SK-N-SH (cell line): ENCODE measurements around the gene RPAP3. TPM values are rescaled to one million over a fixed set of nuclear protein-coding genes. Genes with fewer than 3 reads are reported as not detected.

Experiments
- CTCF ChIA-PET: fragments of 300-600, 350-600 bp; formaldehyde crosslinking; extraction: SDS; loops from one replicate; lab custom pipeline; 2021; lab: Yijun Ruan, JAX
- POLR2A ChIA-PET: fragments of 350-600 bp; sonication (Branson Sonifier 250); formaldehyde crosslinking; extraction: SDS; loops from one replicate; lab custom pipeline; 2020; ENCODE audit warnings: antibody characterized with exemption, inconsistent platforms; lab: Yijun Ruan, JAX
- DNase-seq: peaks from one replicate; pipeline ENCODE4 v3.0.0; 2012
- H2AFZ ChIP-seq: fragments of 200-600 bp; sonication (generic); 2 replicates; pipeline ENCODE4 v1.8.1; 2016; ENCODE audit warnings: antibody characterized with exemption, mild to moderate bottlenecking, low read depth
- H3F3A ChIP-seq: fragments of 200-600 bp; sonication (generic); replicated peaks from 2 replicates; pipeline ENCODE3; 2016; ENCODE audit warnings: antibody characterized with exemption, mild to moderate bottlenecking; ENCODE audit not compliant: insufficient read depth
- H3K27ac ChIP-seq, 2 experiments: fragments of 200-500 bp in 1 of 2; fragments of 200-600 bp in 1 of 2; sonication (Bioruptor generic) in 1 of 2; sonication (generic), shearing (Covaris generic) in 1 of 2; 2 replicates each; pipeline versions ENCODE4 v1.5.1 to v1.6.1; 2014 to 2016; ENCODE audit warnings: low read depth in 2 of 2, inconsistent platforms in 1 of 2, low read length in 1 of 2, mild to moderate bottlenecking in 1 of 2, mixed read lengths in 1 of 2
- H3K27me3 ChIP-seq: fragments of 200-600 bp; sonication (generic), shearing (Covaris generic); 2 replicates; pipeline ENCODE4 v1.6.1; 2016; ENCODE audit warnings: mixed run types; ENCODE audit not compliant: insufficient read depth
- H3K36me3 ChIP-seq, 2 experiments: fragments of 200-500 bp in 1 of 2; fragments of 200-600 bp in 1 of 2; sonication (Bioruptor generic) in 1 of 2; sonication (generic) in 1 of 2; replicated peaks in 1 of 2; 2 replicates each; pipeline versions ENCODE3 to v1.5.1; 2014 to 2016; ENCODE audit warnings: low read length in 1 of 2, mild to moderate bottlenecking in 1 of 2; ENCODE audit not compliant: insufficient read depth in 2 of 2, control insufficient read depth in 1 of 2
- H3K4me1 ChIP-seq, 2 experiments: fragments of 200-500 bp in 1 of 2; fragments of 200-600 bp in 1 of 2; sonication (Bioruptor generic) in 1 of 2; sonication (generic), shearing (Covaris generic) in 1 of 2; 2 replicates each; pipeline versions ENCODE4 v1.5.1 to v1.6.1; 2014 to 2016; ENCODE audit warnings: low read depth in 1 of 2, low read length in 1 of 2, mixed run types in 1 of 2; ENCODE audit not compliant: insufficient read depth in 2 of 2, control insufficient read depth in 1 of 2
- H3K4me2 ChIP-seq: fragments of 200-600 bp; sonication (generic), shearing (Covaris generic); 2 replicates; pipeline ENCODE4 v1.6.1; 2017; ENCODE audit warnings: mixed run types
- H3K4me3 ChIP-seq, 2 experiments: fragments of 200-500 bp in 1 of 2; fragments of 200-600 bp in 1 of 2; sonication (Bioruptor generic) in 1 of 2; sonication (generic), shearing (Covaris generic) in 1 of 2; 2 replicates each; pipeline versions ENCODE4 v1.5.1 to v1.8.1; 2014 to 2016; ENCODE audit warnings: low read depth in 2 of 2, inconsistent platforms in 1 of 2, low read length in 1 of 2, mild to moderate bottlenecking in 1 of 2, mixed read lengths in 1 of 2, moderate library complexity in 1 of 2
- H3K79me2 ChIP-seq: fragments of 200-600 bp; sonication (generic); 2 replicates; pipeline ENCODE4 v1.8.1; 2017; ENCODE audit warnings: mild to moderate bottlenecking; ENCODE audit not compliant: insufficient read depth
- H3K9ac ChIP-seq: fragments of 200-600 bp; sonication (generic); 2 replicates; pipeline ENCODE4 v1.6.1; 2017; ENCODE audit warnings: mixed run types
- H3K9me2 ChIP-seq: fragments of 200-600 bp; sonication (generic); 2 replicates; pipeline ENCODE4 v1.6.1; 2017; ENCODE audit warnings: mixed run types
- H3K9me3 ChIP-seq: fragments of 200-600 bp; sonication (generic); 2 replicates; pipeline ENCODE4 v1.6.1; 2017; ENCODE audit warnings: mixed run types, mild to moderate bottlenecking, moderate library complexity
- H4K20me1 ChIP-seq: fragments of 200-600 bp; sonication (generic); 2 replicates; pipeline ENCODE4 v1.6.1; 2017; ENCODE audit warnings: mild to moderate bottlenecking, mixed run types; ENCODE audit not compliant: insufficient read depth
- ELF1 ChIP-seq: IDR thresholded peaks from 2 replicates; pipeline ENCODE4 v1.4.0; 2012
- EP300 ChIP-seq, 2 experiments: IDR thresholded peaks; 2 replicates each; pipeline versions ENCODE4 v1.4.0 to v1.6.1; 2012; ENCODE audit warnings: borderline replicate concordance in 1 of 2, low read depth in 1 of 2, low read length in 1 of 2
- FOXJ3 ChIP-seq: sonication (generic); formaldehyde crosslinking; IDR thresholded peaks from 2 replicates; pipeline ENCODE4 v1.5.1; 2020; ENCODE audit warnings: mild to moderate bottlenecking, missing genetic modification reagents
- GABPA ChIP-seq: IDR thresholded peaks from 2 replicates; pipeline ENCODE4 v1.4.0; 2012; ENCODE audit warnings: low read depth, mild to moderate bottlenecking
- GATA2 ChIP-seq: sonication (generic); formaldehyde crosslinking; IDR thresholded peaks from 2 replicates; pipeline ENCODE4 v1.5.0; 2020; ENCODE audit warnings: mild to moderate bottlenecking, missing genetic modification reagents
- MAX ChIP-seq: IDR thresholded peaks from 2 replicates; pipeline ENCODE4 v1.4.0; 2012; ENCODE audit warnings: low read depth
- MEF2A ChIP-seq: IDR thresholded peaks from 2 replicates; pipeline ENCODE4 v1.4.0; 2012; ENCODE audit warnings: low read depth, borderline replicate concordance
- MXI1 ChIP-seq: IDR thresholded peaks from 2 replicates; pipeline ENCODE4 v1.6.1; 2012; ENCODE audit warnings: mild to moderate bottlenecking, low read depth, low read length, improper control_type of control experiment
- NFIC ChIP-seq: IDR thresholded peaks from 2 replicates; pipeline ENCODE4 v1.4.0; 2012; ENCODE audit warnings: borderline replicate concordance
- NRF1 ChIP-seq: IDR thresholded peaks from 2 replicates; pipeline ENCODE4 v1.6.1; 2012; ENCODE audit warnings: low read depth, mild to moderate bottlenecking, low read length
- RAD21 ChIP-seq: IDR thresholded peaks from 2 replicates; pipeline ENCODE4 v1.6.1; 2012; ENCODE audit warnings: mild to moderate bottlenecking, low read length
- RCOR1 ChIP-seq: fragments of 150-350 bp; IDR thresholded peaks from 2 replicates; pipeline ENCODE4 v1.6.1; 2017; ENCODE audit warnings: antibody characterized with exemption, low read length
- SIN3A ChIP-seq: IDR thresholded peaks from 2 replicates; pipeline ENCODE4 v1.6.1; 2012; ENCODE audit warnings: low read depth, mild to moderate bottlenecking, low read length, moderate library complexity, borderline replicate concordance
- SMC3 ChIP-seq: IDR thresholded peaks from 2 replicates; pipeline ENCODE4 v1.6.1; 2012; ENCODE audit warnings: low read depth, low read length, improper control_type of control experiment
- TAF1 ChIP-seq: IDR thresholded peaks from 2 replicates; pipeline ENCODE4 v1.6.1; 2012; ENCODE audit warnings: low read depth, mild to moderate bottlenecking, low read length, moderate library complexity, borderline replicate concordance
- TCF12 ChIP-seq: IDR thresholded peaks from 2 replicates; pipeline ENCODE4 v1.4.0; 2012
- USF1 ChIP-seq: IDR thresholded peaks from 2 replicates; pipeline ENCODE4 v1.4.0; 2012; ENCODE audit warnings: low read depth, borderline replicate concordance
- USF2 ChIP-seq: fragments of 150-350 bp; IDR thresholded peaks from 2 replicates; pipeline ENCODE4 v1.6.1; 2017; ENCODE audit warnings: antibody characterized with exemption, low read length, low read depth, borderline replicate concordance
- ZBTB33 ChIP-seq: IDR thresholded peaks from 2 replicates; pipeline ENCODE4 v1.4.0; 2012; ENCODE audit warnings: low read depth, borderline replicate concordance
- whole genome bisulfite sequencing: methylation state at CpG from one replicate; pipeline ENCODE4 v1.1.6; 2017; ENCODE audit warnings: low lambda C conversion rate; 5-methylcytosine and 5-hydroxymethylcytosine counted together
- polyA plus RNA-seq, 3 experiments: library from polyadenylated mRNA; depleted of rRNA; stranded (reverse); fragments of >200 nt; gene quantifications; 2 replicates each; pipeline ENCODE4 v1.2.3, GENCODE V29; 2012

The RPAP3 gene
- polyA plus RNA-seq, 1 of the 3 experiments (the other 2 are of a cell fraction) = 6.7 TPM

GRCh38 chr12:47745485-47746041, 39.7 kb upstream of the RPAP3 start:
- Histone ChIP-seq H3F3A (no peaks in the 10 kb centered on the region), H3K9me3 (no peaks in the 10 kb centered on the region), H3K27ac (no peak overlapping the region), H3K79me2 (no peaks in the 10 kb centered on the region), H3K4me3 (no peak overlapping the region), H3K4me1 (peaks cover 13 to 27% of the 10 kb centered on the region in 2 experiments; a peak in 3 of 4 replicates), H4K20me1 (no peaks in the 10 kb centered on the region), H3K9me2 (no peaks in the 10 kb centered on the region), H3K9ac (no peak overlapping the region), H3K4me2 (no peak overlapping the region), H3K27me3 (no peaks in the 10 kb centered on the region), H3K36me3 (no peaks in the 10 kb centered on the region), H2AFZ (no peak overlapping the region)
- WGBS = 70% methylated on average over 15 of the region's 16 CpGs
- CTCF ChIA-PET = interaction anchor here (1.7 to 43.0 kb wide), 5 partner anchors 10 to 91 kb away, joined by 6 to 1294 read pairs (median 298); partner anchors contain the start of genes ENDOU, RAPGEF3 and SLC48A1
- DNase-seq = no peak
- TF ChIP-seq SMC3 (no peak), EP300 (IDR thresholded peaks at IDR 0.05; ENCODE audit: borderline replicate concordance in 1 of 2, low read depth in 1 of 2, low read length in 1 of 2) (no peak), TAF1 (no peak), RCOR1 (no peak), NRF1 (no peak), ZBTB33 (no peak), MEF2A (no peak)
- POLR2A ChIA-PET = no interaction called here

GRCh38 chr12:47744778-47745436, 39.1 kb upstream of the RPAP3 start:
- CTCF ChIA-PET = interaction anchor here (0.9 to 43.0 kb wide), 11 partner anchors 9 to 96 kb away, joined by 3 to 1294 read pairs (median 35); partner anchors contain the start of genes ENDOU, RAPGEF3 and SLC48A1
- H3K27me3 ChIP-seq = no peaks in the 10 kb centered on the region
- POLR2A ChIA-PET = no interaction called here
- H3K4me1 ChIP-seq = peaks cover 13 to 23% of the 10 kb centered on the region in 2 experiments; a peak in 3 of 4 replicates
- H2AFZ ChIP-seq = no peak overlapping the region
- no peaks in the 10 kb centered on the region for H4K20me1 ChIP-seq
- no peaks in the 10 kb centered on the region for H3K79me2 ChIP-seq
- 76% methylated on average over 8 of the region's 8 CpGs for WGBS
- H3F3A ChIP-seq = no peaks in the 10 kb centered on the region
- no peaks in the 10 kb centered on the region for H3K36me3 ChIP-seq
- H3K27ac ChIP-seq = no peak overlapping the region
- H3K9me2 ChIP-seq = no peaks in the 10 kb centered on the region
- H3K9me3 ChIP-seq = no peaks in the 10 kb centered on the region
- H3K4me3 ChIP-seq = no peak overlapping the region
- H3K4me2 ChIP-seq = no peak overlapping the region
- no peak overlapping the region for H3K9ac ChIP-seq
- no peak for DNase-seq
- TF ChIP-seq SMC3 (no peak), TCF12 (no peak), USF1 (no peak), GABPA (no peak), GATA2 (no peak), RAD21 (no peak), MAX (no peak), ELF1 (no peak), FOXJ3 (CRISPR knock-in tag) (no peak), USF2 (no peak), MXI1 (no peak), NFIC (no peak), SIN3A (no peak), MEF2A (no peak)
